22Rv1 (cell line): Measurements from ENCODE around the gene UBE2QL1.

ENCODE experiments used
- ZFX ChIP-seq: fragments of 450-650 bp; IDR thresholded peaks from 2 replicates; pipeline ENCODE4 v1.6.1; 2017; ENCODE audit warnings: antibody characterized with exemption, borderline replicate concordance
- TF ChIP-seq, protein P1 (sequence below): fragments of 450-650 bp; IDR thresholded peaks from 2 replicates; pipeline ENCODE4 v1.5.1; 2017; ENCODE audit warnings: mild to moderate bottlenecking

DNA sequence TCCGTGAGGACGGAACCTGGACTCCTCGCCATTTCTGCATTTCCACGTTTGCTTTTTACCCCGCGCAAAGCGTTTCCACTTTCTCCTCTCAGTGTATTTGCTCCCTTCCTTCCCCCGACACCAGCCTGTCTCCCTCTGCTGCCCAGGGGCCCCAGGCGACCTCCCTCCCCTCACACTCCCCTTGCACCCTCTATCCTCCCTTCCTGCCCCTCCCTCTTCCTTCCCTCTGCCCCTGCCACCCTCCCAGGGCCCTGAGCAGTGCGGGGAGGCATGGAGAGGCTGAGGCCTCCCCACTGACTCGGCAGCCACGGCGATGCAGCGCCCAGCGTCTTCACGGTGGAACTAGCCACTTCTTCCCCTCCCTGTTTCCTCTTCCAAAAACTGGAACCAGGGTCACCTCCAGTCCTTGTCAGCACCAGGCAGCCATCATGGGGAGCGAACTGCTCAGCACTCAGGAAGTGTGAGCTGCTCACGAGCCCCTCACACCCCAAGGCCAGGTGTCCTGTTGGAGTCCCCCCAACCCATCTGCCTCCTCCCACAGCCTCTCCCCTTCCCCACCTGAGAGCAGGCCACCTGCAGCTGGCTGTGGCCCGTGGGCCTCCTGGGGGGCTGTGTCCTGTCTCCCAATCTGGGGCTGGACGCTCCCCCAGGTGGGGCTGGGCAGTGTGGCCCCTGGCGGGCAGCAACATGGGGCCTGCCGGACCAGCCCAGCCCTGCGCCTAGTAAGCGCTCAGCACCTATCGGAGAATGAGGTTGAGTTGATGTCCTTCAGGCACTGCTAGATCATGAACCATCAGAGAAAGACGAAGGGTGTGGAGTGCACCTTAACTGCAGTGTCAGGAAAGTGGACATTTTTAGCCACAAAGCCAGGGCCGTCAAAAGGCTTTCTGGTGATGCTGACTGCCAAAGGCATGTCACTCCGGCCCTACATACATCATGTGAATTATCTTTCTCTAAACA, 17.5 kb downstream of the UBE2QL1 start:
- TF ChIP-seq, protein P1, sequence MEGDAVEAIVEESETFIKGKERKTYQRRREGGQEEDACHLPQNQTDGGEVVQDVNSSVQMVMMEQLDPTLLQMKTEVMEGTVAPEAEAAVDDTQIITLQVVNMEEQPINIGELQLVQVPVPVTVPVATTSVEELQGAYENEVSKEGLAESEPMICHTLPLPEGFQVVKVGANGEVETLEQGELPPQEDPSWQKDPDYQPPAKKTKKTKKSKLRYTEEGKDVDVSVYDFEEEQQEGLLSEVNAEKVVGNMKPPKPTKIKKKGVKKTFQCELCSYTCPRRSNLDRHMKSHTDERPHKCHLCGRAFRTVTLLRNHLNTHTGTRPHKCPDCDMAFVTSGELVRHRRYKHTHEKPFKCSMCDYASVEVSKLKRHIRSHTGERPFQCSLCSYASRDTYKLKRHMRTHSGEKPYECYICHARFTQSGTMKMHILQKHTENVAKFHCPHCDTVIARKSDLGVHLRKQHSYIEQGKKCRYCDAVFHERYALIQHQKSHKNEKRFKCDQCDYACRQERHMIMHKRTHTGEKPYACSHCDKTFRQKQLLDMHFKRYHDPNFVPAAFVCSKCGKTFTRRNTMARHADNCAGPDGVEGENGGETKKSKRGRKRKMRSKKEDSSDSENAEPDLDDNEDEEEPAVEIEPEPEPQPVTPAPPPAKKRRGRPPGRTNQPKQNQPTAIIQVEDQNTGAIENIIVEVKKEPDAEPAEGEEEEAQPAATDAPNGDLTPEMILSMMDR: no peak
- TF ChIP-seq ZFX: no peak
